H54 (cell line): ENCODE data around the gene NMNAT1.
A peak's percentile ranks its signal among the peaks of the same experiment; 100 is the strongest.
"Not testable (repeated sequence)": the region's sequence is repeated elsewhere in the genome, so short reads cannot be mapped to it uniquely, and the experiment has no call there.

Source experiments
- DNase-seq: peaks from one replicate; pipeline ENCODE4 v3.0.0; 2011; ENCODE audit warnings: low spot score, mixed read lengths; ENCODE audit not compliant: insufficient read length
- FAIRE-seq: peaks from 3 replicates; lab custom pipeline; 2011; peaks lifted over from hg19 to GRCh38; lab: Jason Lieb, UNC
- POLR2A ChIP-seq: IDR thresholded peaks from 2 replicates; pipeline ENCODE4 v1.6.1; 2011; ENCODE audit warnings: low read depth, mild to moderate bottlenecking, low read length

NMNAT1 gene

DNA sequence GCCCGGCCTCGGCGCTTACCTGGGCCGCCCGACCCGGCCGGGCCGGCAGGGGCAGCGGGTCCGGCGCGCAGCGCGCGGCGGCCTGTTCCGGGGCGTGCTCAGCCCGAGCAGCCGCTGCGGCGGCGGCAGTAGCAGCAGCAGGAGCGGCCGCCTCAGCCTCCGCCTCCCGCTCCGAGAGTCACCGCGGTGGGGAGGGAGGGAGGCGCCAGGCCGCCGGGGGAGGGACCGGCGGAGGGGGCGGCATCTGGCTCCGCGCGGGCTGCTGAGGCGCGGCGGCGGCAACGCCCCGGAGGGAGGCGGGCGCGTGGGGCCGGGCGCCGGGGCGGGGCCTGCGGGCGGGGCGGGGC, 33.2 kb upstream of the NMNAT1 start, which contains the start of gene CTNNBIP1:
Gene CTNNBIP1 (minus strand): TSS at position 194 of the 347 bp plus-strand sequence. CDS start 38,205 bp downstream, outside the sequence.
- peak; percentile 69 for TF ChIP-seq POLR2A
- DNase-seq, result peak; percentile 69
- FAIRE-seq, result no peak

DNA sequence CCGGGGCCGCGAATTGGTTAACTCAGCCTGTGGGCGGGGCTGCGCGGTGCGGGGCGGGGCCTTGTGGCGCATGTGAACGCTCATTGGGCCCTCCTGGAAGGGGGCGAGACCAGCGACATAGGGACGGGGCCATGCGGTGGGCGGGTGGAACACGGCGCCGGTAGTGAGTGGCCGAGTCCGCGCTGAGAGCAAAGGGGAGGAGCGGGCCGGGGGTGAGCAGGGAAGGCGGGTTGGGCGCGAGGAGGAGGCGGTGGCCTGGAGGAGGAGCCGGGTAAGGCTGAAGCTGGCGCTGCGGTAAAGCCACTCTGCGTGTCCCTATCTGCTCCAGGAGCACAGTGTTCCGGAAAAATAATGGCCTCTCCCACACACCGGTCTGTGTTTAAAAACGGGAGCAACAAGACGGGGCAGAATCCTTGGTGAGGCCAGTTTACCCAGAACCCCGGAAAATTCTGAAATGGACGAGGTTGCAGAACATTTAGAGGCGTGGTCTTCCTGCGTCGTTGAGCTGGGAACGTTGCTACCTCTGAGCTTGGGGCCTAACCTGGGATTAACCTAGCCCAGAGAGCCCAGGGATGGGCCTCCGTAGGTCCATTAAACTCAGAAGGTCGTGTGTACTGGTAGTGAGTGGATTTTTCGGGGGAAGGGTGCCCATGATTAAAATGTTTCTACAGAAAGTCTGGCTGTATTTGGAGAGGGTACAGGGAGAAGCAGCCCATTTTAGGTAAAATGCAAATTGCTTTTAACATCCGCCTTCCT, 32.7 kb upstream of the NMNAT1 start:
- FAIRE-seq, result no peak

DNA sequence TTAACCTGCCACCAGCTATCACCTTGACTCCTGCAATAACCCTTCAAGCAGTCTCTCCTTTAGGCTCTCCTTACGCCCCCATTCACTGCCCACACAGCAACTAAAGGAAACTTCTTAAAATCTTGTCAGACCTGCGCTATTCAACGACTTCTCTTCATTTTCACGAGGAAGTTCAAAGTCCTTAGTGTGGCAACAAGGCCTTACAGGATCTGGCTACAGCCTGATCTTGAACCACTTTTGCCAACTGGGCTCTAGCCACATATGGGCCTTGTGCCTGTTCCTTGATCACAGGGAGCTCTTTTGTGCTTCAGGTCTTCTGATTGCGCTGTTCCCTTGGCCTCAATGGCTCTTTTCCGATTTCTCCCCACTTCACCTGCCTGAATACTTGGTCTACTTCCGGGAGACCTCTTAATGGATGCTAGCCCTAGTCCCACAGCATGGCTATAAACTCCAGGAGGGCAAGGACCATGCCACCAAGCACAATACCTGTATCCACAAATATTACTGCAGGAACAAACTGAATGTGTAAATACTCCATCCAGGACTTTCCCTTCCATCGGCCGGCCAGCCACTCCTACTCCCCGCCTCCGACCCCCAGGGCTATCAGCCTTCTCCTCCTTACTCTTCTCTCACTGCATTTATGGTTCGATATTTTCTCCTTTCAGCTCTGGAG, 30.9 kb upstream of the NMNAT1 start:
- FAIRE-seq (no peak), DNase-seq (no peak)
- no peak for TF ChIP-seq POLR2A

More for the DNA sequence above, 32.7 kb upstream of the NMNAT1 start:
- peak; percentile 87 for DNase-seq
- peak; percentile 43; the same call in 1 of the 2 replicates for TF ChIP-seq POLR2A

DNA sequence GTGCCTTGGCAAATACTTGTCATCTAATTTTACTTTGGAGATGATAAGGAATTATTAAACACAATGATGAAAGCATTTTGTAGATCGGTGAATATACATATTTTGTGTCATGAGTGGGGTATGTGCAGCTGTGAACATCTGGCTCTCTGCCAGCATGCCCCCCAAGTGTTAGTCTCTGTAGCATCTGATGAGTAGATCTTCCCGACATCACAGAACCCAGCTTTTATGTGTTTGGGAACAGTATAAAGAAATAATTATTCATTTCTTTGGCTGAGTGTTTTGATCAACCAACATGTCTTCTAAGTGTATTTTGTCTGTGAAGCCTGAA, 28.7 kb upstream of the NMNAT1 start:
- no peak for FAIRE-seq
- no peak for DNase-seq
- no peak for TF ChIP-seq POLR2A

DNA sequence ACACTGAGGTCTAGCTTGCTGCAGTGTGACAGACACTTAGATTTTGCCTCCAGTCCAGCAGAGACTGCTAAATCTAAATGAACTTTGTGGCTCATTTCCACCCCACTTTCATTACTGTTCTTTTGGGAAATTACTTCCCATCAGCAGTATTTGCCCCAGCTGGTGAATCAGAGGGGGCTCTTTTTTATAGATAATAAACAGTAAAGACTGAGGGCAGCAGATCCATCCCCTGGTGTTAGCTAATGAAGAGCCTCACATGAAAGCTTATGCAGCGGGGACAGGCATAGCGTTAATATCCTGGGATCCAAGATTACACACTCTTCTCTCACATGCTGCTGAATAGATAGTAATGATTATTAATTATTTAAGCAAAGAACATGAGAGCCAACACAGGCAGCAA, 26.8 kb upstream of the NMNAT1 start:
- FAIRE-seq, result no peak
- no peak for TF ChIP-seq POLR2A
- no peak for DNase-seq

DNA sequence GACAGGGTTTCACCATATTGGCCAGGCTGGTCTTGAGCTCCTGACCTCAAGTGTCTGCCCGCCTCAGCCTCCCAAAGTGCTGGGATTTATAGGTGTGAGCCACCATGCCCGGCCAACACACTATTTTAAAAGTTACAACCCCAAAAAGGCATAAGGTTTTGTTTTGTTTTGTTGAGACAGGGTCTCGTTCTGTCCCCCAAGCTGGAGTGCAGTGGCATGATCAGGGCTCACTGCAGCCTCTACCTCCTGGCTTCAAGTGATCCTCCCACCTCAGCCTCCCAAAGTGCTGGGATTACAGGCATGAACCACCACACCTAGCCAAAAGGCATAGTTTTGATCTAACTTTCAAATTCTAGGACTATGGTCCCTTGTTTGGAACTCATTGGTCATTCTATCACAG, 25.8 kb upstream of the NMNAT1 start:
- not testable (repeated sequence) for FAIRE-seq, DNase-seq

DNA sequence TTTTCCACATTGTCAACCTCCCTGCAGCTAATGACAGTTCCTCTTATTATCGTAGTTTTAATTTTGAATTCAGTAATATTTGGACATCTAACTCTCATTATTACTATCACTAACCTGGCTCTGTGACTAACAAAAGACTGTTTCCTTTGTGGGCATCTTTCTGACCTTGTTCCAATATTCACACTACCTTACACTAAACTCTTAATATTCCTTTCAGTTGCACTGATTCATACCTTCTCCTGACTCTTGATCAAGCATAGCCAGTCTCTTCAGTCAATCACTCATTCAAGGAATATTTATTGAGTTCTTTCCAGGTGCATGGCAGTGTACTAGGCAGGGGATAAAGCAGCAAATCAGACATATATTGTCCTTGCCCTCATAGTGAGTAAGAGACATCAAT, 25.4 kb upstream of the NMNAT1 start:
- no peak for TF ChIP-seq POLR2A
- no peak for DNase-seq
- no peak for FAIRE-seq

DNA sequence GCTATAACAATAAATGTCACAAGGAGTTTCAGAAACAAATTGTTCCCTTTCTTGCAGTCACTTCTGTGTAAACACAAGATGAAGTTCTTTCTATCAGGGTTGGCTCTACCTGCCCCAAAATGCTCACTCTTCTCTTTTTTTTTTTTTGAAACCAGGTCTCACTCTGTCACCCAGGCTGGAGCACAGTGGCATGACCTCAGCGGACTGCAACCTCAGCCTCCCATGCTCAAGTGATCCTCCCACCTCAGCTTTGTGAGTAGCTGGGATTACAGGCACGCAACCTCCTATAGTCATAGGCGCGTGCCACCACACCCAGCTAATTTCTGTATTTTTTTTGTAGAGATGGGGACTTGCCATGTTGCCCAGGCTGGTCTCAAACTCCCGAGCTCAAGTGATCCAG, 22.7 kb upstream of the NMNAT1 start:
- no peak for FAIRE-seq
- no peak for TF ChIP-seq POLR2A
- DNase-seq, result no peak

DNA sequence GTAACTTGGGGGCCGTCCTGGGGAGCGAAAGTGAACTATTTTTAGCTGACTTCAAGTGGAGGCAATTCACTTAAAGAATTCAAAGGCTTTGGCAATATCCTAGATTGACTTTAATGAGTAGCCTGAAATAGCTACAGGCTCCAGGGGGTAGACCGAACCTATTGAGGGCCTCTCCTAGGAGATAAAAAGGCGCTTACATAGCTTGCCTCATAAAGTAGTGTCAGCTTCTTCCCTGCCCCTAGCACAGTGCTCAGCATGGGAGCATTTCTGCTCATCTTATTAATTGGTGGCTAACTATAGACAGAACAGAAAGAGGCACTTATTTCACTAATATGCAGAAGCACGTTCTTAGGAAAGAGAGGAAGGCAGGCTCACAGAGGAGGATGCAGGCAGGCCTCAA, 20.9 kb upstream of the NMNAT1 start:
- no peak for FAIRE-seq
- TF ChIP-seq POLR2A, result no peak
- no peak for DNase-seq

DNA sequence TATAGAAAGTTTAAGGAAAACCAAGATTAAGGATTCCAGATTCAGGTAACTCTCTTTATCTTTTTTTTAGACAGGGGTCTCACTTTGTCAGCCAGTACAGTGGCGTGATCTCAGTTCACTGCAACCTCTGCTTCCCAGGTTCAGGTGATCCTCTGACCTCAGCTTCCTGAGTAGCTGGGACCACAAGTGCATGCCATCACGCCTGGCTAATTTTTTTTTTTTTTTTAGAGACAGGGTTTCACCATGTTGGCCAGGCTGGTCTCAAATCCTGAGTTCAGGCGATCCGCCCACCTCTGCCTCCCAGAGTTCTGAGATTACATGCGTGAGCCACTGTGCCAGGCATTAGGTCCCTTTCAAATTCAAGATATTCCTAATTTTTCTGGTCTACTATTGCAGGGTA, 16.0 kb upstream of the NMNAT1 start:
- DNase-seq (no peak), FAIRE-seq (no peak)
- TF ChIP-seq POLR2A, result no peak

DNA sequence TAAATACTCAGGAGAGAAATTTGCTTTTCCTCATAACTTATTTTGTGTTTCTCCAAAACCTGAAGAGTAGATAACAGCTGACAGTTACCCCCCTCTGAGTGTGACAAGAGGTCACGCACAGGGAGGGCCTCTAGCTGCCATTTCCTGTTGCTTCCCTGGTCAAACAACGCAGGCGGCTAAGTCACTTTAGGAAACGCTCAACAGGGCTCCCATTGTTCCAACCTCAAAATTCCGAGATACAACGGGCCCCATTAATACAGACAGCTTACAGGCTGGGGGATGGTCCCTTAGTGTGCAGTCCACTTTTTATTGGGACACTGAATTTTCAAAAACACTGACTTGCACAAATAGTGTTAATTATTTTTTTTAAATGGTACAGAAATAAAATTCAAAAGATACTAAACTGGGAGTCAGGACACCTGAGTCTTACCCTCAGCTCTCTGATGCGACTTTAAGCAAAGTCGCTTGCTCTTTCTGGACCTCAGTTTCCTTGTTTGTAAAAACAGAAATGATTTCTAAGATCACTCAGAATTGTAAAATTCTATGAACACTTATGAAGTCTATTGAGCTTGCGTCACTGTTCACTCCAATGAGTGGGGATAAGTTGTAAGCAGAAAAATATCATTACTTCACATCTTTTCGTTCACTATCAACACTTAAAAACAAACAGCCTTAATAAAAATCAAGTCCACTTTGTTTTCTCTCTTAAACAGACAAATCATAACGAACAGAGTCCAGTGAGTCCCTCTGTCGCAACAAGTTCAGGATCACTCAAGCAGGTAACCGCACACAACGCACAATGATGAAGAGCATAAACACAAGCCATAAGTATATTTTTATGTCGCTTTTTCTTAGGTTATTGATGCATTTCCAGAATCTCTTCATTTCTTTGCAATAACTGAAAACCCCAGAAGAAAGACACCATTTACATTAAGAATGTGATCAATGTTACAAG, 13.6 kb upstream of the NMNAT1 start:
- no peak for TF ChIP-seq POLR2A
- FAIRE-seq (no peak), DNase-seq (no peak)

DNA sequence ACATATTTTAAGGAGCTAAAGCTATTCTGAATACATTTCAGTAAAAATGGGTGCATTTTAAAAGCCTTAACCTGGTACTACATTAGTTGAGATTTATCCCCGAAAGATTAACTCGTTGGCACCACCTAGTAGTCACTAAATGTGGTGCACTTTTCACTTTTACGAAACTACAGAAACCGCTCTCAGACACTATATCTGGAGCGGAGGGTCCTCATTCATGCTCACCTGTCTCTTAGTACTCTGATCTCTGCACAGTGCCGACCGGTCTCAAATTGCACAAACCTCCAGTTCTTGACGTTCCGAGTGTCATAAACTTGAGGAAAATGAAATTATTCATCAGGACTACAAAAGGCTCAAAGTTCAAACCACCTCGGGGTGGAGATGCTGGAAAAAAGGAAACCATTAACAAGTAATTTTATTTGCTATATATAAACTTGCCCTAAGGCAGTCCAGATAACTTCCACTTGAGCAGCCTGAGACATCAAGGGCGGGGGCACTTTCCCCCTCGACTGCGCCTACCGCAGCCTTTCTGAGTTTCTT, 806 bp upstream of the NMNAT1 start:
- no peak for DNase-seq
- TF ChIP-seq POLR2A, result no peak
- no peak for FAIRE-seq

DNA sequence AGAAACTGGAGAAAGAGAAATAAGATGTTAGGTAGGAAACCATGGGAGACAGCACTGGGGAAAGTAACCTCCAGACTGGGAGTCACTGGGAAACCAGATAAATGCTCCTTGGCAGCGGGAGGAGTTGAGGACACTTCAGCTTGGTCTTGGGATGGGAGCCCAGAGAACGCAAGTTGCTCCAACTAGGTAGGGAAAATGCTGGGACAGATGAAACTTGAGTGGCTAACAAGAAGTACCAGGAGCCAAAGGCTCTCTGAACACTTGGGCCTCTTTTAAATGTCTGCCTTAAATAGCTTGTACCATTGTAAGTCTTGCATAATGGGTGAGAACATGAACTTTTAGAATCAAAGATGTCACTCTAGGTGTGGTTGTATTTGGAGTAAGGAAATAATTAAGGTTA, 3.0 kb downstream of the NMNAT1 start:
- DNase-seq (no peak), FAIRE-seq (no peak)
- no peak for TF ChIP-seq POLR2A

DNA sequence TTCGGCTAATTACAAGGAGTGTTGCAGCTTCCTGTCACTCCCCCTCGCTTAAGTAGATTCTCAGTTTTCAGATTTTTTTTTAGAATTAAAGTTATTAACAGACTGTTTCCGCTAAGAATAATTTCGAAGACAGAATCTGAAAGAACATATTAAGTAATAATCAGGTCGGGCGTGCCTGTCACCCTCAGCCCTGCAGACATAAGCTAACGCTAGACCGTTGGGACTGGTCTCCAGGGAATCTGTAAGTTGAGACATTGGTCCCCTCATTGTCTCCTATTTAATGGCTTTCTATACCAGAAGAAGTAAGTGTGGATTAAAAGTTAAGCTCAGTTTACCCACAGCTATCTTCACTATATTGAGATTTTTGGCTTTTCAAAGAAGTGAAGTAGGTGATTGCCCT, 14.5 kb downstream of the NMNAT1 start:
- TF ChIP-seq POLR2A, result no peak
- no peak for FAIRE-seq
- DNase-seq, result no peak
